NCI-H345 treated with DMSO at 0.1 percent for 48 hours (cell line): ENCODE data around the gene PGAM5.
"Not testable (repeated sequence)": the region's sequence is repeated elsewhere in the genome, so short reads cannot be mapped to it uniquely, and the experiment has no call there.

Experiments
- DNase-seq: peaks from one replicate; lab custom pipeline; 2025; ENCODE audit not compliant: unreplicated experiment; lab: John Stamatoyannopoulos, UW

PGAM5 gene

GRCh38 chr12:132741620-132742019 lies 31.0 kb downstream of the PGAM5 start:
- DNase-seq, result no peak

GRCh38 chr12:132743831-132744230 lies 33.2 kb downstream of the PGAM5 start:
- DNase-seq, result no peak

GRCh38 chr12:132746613-132747012 lies 36.0 kb downstream of the PGAM5 start:
- no peak for DNase-seq

- DNase-seq, result no peak
Observed at GRCh38 chr12:132747395-132747794, 36.8 kb downstream of the PGAM5 start.

GRCh38 chr12:132747896-132748295 lies 37.3 kb downstream of the PGAM5 start:
- DNase-seq, result no peak

GRCh38 chr12:132748319-132748718 lies 37.7 kb downstream of the PGAM5 start:
- DNase-seq, result no peak

- not testable (repeated sequence) for DNase-seq
Observed at GRCh38 chr12:132753670-132754069, 43.0 kb downstream of the PGAM5 start.

- no peak for DNase-seq
Observed at GRCh38 chr12:132754160-132754932, 43.7 kb downstream of the PGAM5 start.

- DNase-seq, result not testable (repeated sequence)
Observed at GRCh38 chr12:132758825-132759224, 48.2 kb downstream of the PGAM5 start.

GRCh38 chr12:132759359-132759758 lies 48.7 kb downstream of the PGAM5 start:
- no peak for DNase-seq

GRCh38 chr12:132761032-132761920 lies 50.6 kb downstream of the PGAM5 start, which contains the start of gene ANKLE2:
Gene ANKLE2 (minus strand): TSS chr12:132761832. CDS start chr12:132761798, 34 bp downstream.
- DNase-seq, result no peak

GRCh38 chr12:132761921-132762583 lies 51.4 kb downstream of the PGAM5 start:
- DNase-seq, result peak; percentile 30

GRCh38 chr12:132764231-132764630 lies 53.6 kb downstream of the PGAM5 start:
- DNase-seq, result no peak

GRCh38 chr12:132765361-132765760 lies 54.7 kb downstream of the PGAM5 start:
- DNase-seq, result no peak

GRCh38 chr12:132766380-132767085 lies 55.9 kb downstream of the PGAM5 start:
- no peak for DNase-seq

GRCh38 chr12:132771126-132771838 lies 60.6 kb downstream of the PGAM5 start:
- no peak for DNase-seq
